GDM1 (cell line): ENCODE measurements around the gene PTPRN2.
"Not testable (repeated sequence)": the region's sequence is repeated elsewhere in the genome, so short reads cannot be mapped to it uniquely, and the experiment has no call there.

Experiments used
- DNase-seq: peaks from one replicate; lab custom pipeline; 2025; lab: John Stamatoyannopoulos, UW

The PTPRN2 gene

DNA sequence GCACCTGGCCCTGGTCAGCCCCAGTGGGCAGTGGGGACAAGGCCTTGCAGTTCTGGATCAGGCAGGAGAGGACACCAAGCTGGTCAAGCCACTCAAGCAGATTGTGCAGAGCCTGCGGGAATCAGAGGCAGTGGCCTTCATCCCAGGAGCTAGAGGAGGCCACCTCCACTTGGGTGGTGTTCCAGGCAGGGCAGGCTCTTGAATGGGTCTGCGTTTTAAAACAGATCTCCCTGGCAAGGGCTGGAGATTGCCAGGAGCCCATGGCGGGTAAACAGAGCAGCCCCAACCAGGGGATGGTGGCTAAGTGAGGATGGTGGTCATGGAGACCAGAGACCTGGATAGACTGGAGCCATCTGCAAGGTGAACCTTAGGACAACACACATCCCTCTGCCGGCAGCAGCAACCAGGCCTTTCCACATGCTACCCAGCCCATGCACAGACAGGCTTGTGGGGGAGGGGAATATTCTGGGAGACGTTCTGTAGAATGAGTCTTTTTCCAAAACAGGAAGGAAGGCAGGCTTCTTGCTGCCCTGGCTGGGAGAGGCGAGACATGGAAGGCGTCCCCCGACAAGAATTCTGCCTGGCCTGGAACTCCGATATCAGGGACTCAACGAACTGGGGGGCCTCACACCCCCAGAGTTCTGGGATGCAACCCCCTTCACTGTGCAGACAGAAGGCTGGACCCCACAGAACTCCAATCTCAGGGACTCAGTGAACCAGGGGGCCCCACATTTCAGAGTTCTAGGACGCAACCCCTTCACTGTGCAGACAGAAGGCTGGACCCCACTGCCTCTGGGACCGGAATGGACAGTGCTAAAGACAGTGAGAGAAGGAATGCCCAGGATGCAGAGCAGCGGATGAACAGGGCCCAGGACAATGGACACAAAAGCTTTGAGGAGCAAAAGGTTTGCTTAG is 264.8 kb downstream of the PTPRN2 start:
- no peak for DNase-seq

DNA sequence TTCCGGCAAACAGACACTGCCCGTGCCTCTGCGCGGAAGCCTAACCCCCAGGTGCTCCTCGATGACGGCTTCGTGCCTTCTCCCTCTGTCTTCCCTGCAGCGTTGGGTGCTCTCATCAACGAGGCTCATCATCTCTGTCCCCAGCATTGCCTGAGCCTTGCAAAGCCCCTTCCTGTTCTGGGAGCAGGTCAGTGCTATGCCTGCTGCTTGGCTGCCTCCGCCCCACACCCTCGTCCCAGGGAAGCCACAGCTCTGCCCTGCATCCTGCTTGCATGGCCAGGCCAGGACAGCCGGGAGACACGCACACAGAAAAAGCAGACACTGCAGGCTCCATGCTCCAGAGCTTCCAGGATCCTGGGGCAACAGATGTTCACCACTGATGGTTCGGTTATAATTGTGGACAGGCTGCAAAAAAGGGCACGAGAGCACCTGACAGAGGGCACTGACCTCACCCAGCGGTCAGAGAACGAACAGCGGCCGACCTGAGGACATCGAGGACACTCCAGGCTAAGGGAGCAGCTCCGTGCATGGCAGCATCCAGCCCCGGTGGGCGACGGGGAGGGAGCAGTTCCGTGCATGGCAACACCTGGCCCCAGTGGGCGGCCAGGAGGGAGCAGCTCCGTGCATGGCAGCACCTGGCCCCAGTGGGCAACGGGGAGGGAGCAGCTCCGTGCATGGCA is 265.5 kb downstream of the PTPRN2 start:
- no peak for DNase-seq

DNA sequence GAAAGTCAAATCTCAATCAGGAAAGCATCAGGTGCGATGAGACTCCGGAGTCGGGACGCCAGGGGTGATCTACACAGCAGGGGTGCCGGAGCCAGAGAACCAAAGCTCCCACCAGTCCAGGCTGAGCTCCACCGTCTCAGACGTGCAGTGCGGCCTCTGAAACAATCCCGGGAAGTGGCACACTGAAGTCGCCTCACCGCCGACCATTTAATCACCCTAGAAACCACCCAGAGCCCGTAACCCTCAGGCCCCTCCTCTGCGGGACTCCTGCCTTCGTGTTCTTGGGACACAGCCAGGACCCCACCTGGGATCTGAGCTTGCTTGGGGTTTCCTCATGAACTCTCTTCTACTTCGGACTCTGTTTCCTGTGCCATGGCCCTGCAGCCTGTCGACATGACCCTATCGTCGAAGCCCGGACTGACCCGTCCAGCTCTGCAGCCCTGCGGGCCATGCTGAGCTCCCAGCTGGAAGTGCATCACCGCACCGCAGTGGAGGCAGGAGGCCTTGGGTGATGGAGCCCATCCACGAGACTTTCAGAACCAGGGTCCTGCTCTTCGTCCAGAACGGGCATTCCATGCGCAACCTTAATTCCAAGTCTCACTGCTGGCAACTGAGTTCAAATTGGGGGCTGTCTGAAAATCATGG is 266.4 kb downstream of the PTPRN2 start:
- DNase-seq = no peak

DNA sequence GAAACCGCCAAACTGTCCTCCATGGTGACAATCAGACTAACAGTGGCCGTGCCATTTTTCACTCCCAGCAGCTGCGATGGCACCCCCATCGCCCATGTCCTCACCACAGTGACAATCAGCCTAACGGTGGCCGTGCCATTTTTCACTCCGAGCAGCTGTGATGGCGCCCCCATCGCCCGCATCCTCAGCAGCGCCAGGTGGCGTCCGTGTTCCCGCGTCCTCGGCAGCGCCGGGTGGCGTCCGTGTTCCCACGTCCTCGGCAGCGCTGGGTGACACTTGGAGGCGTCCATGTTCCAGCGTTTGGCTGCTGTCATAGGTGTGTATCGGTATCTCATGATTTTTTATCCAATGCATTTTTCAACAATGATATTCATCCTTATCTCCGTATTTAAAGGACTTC is 267.3 kb downstream of the PTPRN2 start:
- DNase-seq = no peak

DNA sequence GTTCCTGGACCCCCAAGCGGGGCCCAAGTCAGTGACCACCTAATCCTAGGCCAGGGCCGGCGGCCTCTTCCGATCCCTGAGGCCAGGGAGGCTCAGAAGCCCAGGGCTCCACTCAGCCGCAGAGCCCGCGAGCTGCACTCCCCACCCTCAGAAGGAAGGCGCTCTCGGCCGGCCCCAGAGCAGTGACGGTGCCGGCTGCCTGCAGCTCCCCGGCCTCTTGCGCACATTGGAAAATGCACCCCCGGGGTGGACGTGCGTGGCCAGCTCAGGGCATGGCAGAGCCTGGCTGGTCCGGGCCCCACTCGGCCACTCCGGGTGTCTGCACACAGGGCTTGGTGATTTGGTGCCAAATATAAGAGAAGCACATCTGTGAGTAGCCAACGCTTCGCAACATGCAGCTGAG is 269.1 kb downstream of the PTPRN2 start:
- no peak for DNase-seq

DNA sequence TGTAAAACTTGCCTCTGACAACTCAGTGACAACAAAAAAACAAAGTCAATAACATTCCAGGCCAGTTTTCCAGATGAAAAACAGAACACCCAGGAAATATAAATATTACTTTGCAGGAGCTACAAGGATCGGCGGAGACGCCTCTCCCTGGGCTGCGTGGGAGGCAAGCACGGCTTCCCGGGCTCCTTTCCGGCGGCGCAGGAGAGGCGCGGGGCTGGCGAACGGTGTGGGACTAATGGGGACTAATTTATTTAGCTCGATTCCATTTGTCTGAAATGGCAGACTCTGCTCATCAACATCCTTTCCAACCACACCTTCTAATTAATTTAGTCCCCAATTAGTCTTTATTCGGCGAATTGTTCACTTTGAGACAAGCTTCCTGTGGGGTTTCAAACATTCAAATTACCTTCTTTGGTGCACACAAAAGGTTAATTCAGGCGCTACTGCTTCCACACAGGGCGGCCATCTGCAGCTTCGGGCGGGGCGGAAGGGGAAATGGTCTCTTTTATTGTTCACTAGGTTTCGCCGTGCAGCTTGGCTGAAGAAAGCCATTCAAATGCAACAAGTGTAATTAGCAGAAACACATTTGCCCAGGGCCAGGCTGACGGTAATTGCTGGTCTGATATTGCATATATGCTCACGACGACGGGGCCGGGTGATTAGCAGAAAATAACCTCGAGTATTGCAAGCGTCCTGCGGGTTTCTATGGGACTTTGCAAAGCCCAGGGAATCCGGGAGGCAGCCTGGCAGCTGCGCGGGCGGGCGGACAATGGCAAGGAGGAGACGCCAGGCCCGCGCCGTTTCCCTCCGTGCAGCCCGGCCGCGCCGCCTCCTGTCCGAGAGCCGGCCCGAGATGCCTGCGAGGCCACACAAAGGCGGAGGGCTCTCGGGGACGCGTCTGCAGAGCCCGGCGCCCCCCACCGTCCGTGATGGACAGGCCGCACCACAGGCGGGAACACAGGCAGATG is 270.1 kb downstream of the PTPRN2 start:
- no peak for DNase-seq

DNA sequence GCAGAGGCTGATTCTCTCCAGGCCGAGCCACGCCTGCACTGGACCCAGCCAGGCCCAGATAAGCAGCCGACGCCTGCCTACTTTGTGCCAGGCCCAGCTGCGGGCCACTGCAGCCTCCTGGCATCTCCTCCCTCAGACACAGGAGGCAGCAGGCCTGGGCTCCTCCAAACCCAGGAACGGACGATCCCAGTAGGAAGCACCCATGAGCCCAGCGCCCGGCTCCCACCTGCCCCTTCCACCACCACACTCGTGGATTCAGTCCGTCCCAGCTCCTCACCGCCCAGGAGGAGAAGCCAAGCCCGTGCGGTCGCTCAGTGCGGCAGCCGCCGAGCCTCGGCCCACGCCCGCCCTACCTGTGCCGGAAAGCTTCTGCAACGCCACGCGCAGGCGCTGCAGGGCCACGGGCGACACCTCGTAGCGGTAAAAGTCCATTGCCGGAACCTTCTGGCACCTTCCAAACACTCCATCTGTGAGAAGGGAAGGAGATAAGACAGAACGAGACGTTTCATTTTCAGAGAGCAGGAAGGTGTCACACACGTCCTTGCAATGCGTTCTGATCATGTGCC is 271.1 kb downstream of the PTPRN2 start:
- DNase-seq = no peak

DNA sequence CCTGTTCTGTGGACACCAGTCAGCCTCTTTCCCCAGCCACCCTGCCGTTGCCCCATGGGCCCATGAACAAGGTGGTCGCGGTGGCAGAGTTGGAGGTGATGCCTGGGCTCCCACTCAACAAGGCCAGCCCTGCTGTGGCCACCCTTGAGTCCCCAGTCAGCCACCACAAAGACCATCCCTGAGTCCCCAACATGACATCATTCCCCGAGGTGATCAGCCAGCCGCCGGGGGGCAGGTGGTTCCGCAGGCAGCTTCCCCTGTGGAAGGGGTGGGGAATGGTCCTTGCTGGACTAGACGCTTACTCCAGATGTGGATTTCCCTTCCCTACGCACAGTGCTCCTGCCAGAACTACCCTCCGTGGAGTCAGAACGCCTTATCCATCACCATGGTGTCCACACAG is 271.7 kb downstream of the PTPRN2 start:
- no peak for DNase-seq

DNA sequence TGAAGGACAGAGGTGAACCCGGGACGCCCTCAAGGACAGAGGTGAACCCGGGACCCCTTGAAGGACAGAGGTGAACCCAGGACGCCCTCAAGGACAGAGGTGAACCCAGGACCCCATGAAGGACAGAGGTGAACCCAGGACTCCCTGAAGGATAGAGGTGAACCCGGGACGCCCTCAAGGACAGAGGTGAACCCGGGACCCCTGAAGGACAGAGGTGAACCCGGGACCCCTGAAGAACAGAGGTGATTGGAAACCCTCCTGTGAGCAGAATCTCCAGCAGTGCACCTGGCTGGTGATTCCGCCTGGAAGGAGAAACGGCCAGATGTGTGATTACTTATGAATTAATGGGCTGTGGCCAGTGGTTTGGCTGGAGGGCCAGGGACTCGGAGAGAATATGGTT is 272.3 kb downstream of the PTPRN2 start:
- no peak for DNase-seq

DNA sequence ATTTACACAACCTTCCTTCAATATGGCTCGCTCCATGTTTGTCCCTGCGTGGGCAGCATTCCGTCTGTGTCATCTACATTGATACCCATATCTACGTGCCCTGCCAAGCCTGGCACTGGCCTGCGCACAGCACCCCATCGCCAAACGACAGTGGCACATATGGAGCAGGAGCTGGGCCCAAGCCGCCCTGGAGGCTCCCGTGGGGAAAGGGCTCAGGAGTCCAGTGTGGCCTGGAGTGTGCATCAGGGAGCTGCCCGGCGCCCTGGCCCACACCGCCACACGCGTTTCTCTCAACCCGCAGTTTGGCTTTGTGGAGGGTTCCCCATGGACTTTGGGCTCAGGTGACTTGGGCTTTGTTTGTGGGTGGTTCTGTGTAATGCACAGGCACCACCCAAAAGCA is 273.2 kb downstream of the PTPRN2 start:
- DNase-seq = no peak

DNA sequence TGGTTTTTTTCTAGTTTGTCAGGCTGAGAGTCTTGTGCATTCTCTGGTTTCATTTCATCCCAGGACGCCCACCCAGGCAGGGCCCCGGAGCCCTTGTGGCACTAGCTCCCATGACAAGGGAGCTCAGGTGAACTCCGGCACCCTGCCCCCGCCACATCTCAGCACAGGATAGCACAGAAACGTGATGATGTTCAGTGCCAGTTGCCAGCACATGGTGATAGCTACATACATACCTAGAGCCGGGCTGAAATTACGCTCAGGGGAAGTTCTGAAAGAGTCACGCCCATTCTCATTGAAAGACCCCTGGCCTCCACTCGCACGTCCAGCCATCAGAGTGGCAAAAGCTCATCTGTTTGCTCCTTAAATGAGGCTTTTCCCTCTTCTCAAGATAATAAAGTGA is 273.7 kb downstream of the PTPRN2 start:
- DNase-seq = no peak

DNA sequence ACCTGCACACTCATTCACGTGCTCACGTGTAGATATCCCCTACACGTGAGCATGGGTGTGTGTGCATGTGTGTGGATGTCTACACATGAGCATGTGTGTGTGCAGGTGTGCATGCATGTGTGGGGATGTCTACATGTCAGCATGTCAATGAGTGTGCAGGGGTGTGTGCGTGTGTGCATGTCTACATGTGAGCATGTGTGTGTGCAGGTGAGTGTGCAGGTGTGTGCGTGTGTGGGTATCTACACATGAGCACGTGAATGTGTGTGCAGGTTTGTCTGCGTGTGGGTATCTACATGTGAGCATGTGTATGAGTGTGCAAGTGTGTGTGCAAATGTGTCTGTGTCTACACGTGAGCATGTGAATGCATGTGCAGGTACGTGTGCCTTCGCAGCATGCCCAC is 274.8 kb downstream of the PTPRN2 start:
- DNase-seq = no peak

DNA sequence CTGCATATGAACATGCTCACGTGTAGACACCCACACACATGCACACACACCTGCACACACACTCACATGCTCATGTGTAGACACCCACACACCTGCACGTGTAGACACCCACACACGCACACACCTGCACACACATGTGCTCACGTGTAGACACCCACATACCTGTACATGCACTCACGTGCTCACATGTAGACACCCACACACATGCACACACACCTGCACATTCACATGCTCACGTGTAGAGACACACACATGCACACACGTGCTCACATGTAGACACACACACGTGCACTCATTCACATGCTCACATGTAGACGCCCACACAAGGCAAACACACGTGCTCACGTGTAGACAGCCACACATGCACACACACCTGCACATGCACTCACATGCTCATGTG is 275.8 kb downstream of the PTPRN2 start:
- no peak for DNase-seq

DNA sequence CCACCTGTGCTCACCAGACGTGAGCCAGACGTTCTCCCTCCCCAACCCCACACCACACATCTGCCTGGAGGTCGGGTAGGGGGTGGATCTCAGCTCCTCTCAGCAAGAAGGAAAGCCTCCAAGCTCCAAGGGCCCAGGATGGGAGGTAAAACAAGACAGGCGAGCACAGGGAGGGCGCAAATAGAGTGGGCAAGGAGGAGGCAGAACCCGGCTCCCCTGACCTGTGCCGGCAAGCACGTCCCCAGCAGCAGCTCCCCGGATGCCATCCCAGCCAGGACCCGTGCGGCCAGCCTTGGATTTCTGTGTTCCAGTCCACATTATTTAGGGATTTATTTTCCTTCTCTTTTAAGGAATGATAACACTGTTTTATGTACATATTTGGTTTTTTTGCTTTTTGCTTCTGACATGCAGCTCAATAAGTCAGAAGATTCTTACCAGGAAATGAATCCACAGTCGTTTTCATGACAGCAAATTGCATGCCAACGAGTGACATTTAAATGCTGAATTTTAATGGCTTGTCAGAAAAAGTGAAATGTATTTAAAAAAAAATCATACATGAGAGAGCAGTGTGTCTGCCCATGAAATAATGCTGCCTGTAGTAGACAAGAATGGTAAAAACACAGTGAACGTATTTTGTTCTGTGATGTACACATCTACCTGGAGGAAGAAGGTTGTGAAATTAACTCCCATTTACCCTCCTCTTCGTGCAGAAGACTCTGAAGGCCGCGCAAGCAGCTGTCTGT is 276.5 kb downstream of the PTPRN2 start:
- no peak for DNase-seq

DNA sequence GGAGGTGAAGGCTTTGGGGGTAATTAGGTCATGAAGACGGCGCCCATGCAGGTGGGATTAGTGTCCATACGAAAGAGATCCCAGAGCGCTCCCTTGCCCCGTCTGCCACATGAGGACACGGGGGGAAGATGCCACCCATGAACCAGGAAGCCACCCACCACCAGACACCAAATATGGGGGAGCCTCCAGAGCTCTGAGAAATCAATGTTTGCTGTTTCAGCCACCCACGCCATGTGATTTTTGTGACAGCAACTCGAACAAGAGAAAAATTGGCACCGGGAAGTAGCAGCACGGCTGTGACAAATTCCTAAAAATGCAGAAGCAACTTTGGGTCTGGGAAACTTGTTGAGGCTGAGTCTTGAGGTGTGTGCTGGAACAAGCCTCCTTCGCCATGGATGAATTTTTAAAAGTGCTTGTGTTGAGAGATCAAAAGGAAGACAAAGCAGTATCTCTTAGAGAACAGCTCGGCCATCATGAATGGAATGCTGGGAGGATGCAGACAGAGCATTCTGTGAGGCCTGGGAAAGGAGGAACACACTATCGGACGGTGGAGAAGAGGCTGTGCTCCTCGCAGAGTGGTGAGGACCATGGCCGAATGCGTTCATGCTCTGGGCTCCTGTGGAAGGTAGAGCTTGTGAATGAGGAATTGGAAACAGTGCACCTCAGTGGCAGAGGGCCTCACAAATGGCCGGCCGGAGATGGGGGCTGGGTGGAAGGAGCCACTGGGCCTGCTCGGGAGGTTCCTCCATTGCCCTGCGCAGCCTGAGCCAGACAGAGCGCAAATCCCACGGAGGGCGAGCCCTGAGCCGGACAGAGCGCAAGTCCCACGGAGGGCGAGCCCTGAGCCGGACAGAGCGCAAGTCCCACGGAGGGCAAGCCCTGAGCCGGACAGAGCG is 277.5 kb downstream of the PTPRN2 start:
- DNase-seq = no peak

DNA sequence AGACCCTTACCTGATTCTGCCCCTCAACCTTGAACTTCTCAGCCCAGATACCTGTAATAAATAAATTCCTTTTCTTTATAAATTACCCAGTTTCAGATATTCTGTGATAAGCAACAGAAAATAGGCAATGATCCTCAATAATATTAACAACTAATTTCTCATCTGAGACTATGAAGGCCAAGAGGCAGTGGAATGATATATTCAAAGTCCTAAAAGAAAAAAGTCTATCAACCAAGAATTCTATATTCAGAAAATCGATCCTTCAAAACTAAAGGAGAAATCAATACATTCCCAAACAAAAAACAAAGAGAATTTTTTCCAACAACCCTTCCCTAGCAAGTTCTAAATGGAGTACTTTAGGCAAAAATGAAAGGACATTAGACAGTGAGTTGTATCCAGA is 279.6 kb downstream of the PTPRN2 start:
- no peak for DNase-seq

DNA sequence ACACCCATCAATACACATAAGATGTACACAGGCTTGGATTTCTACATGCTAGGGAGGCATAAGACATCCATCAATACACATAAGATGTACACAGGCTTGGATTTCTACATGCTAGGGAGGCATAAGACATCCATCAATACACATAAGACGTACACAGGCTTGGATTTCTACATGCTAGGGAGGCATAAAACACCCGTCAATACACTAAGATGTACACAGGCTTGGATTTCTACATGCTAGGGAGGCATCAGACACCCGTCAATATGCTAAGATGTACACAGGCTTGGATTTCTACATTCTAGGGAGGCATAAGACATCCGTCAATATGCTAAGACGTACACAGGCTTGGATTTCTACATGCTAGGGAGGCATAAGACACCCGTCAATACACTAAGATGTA is 283.6 kb downstream of the PTPRN2 start:
- DNase-seq = not testable (repeated sequence)

DNA sequence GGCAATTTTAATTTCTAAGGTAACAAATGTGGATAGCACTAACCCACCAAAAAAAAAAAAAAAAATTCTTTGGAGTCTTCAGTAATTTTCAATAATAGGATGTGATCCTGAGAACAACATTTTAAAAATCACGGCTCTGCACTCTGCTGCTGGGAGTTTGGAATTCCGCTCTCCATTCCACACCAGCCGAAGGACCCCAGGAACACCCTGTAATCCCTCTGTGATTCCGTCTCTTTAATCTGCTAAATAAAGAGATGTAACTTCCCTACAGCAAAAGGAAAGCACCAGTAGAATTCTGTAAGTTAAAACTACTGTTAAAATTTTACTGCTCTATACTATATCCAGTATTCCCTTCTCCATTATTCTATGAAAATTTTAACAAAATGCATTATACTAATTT is 284.5 kb downstream of the PTPRN2 start:
- DNase-seq = no peak

DNA sequence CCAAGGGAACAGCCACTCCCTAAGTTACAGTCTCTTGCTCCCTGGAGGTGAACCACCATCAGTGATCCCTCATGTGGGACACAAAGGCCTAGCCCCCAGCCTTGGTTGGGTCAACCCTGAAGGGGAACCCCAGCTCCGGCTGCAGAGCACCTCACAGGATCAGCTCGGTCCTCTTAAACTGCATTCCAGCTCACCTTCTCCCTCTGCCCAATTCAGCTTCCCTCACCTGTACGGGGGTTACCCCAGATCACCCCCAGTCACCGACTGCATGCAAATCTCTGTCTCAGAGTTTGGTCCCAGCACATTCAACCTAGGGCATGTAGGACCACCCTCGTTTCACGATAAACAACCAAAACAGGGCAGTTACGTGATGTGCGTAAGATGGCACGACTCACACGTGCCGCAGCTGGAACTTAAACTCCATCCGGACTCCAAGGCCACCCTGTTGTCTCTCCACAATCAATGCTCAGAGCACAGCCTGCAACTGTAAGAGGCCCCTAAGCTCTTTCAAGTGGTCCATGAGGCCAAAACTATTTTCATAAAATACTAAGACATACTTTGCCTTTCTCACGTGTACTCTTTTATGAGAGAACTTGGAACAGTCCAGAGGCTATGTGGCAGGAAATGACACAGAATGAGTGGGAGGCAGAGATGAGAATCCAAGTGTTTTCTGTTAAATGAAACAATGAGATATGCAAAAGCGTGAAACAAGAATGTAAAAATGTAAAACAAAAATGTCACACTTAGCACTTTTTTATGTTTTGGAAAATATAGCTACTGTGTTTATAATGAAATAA is 285.2 kb downstream of the PTPRN2 start:
- no peak for DNase-seq
